Activated CD8-positive, alpha-beta T cell treated with anti-CD3 and anti-CD28 coated beads for 36 hours (primary cell): ENCODE measurements around the gene CD6. TPM values are rescaled to one million over a fixed set of nuclear protein-coding genes. Genes with fewer than 3 reads are reported as not detected.
"Not testable (repeated sequence)": the region's sequence is repeated elsewhere in the genome, so short reads cannot be mapped to it uniquely, and the experiment has no call there.

Experiments used
- ATAC-seq: fragments of 200-7000 bp; cut with Tn5 transposase; one replicate; pipeline ENCODE4 v1.10.0; 2021; ENCODE audit warnings: mild to moderate bottlenecking, moderate library complexity
- CTCF ChIA-PET: fragments of 350-600 bp; sonication (Branson Sonifier 250); formaldehyde crosslinking; loops from one replicate; lab custom pipeline; 2021; ENCODE audit warnings: antibody characterized with exemption; lab: Charles Lee
- POLR2A ChIA-PET: fragments of 350-600 bp; sonication (Branson Sonifier 250); formaldehyde crosslinking; loops from one replicate; lab custom pipeline; 2021; ENCODE audit warnings: antibody characterized with exemption; lab: Charles Lee
- DNase-seq: peaks from one replicate; pipeline ENCODE4 v3.0.0-alpha.2; 2020
- H3K27ac Mint-ChIP-seq: one replicate; pipeline ENCODE4 v1.8.0; 2021; ENCODE audit warnings: mild to moderate bottlenecking, mixed read lengths
- H3K27me3 Mint-ChIP-seq: one replicate; pipeline ENCODE4 v1.8.0; 2021; ENCODE audit warnings: mixed read lengths
- H3K36me3 Mint-ChIP-seq: one replicate; pipeline ENCODE4 v1.8.0; 2021; ENCODE audit warnings: low read depth, mixed read lengths
- H3K4me1 Mint-ChIP-seq: one replicate; pipeline ENCODE4 v1.8.0; 2021; ENCODE audit warnings: low read depth, mixed read lengths
- H3K4me3 Mint-ChIP-seq: one replicate; pipeline ENCODE4 v1.8.0; 2021; ENCODE audit warnings: mild to moderate bottlenecking, moderate library complexity, mixed read lengths
- H3K9me3 Mint-ChIP-seq: one replicate; pipeline ENCODE4 v1.8.0; 2021; ENCODE audit warnings: mixed read lengths
- intact Hi-C: fragments of 100-400 bp; cut with micrococcal nuclease; formaldehyde crosslinking; loops from one replicate; pipeline ENCODE4 v1.10.0; 2022
- total RNA-seq, 2 experiments: library from RNA; stranded (reverse); gene quantifications; one replicate each; pipeline ENCODE4 v1.2.3, GENCODE V29; 2021
- TF ChIP-seq, protein P1 (sequence below): fragments of 200-600 bp; IDR thresholded peaks from one replicate; pipeline ENCODE4 v1.8.0; 2022; ENCODE audit warnings: antibody characterized with exemption, mild to moderate bottlenecking

The CD6 gene
- total RNA-seq, 2 experiments from 2014 or later, result 196 to 201 TPM

DNA sequence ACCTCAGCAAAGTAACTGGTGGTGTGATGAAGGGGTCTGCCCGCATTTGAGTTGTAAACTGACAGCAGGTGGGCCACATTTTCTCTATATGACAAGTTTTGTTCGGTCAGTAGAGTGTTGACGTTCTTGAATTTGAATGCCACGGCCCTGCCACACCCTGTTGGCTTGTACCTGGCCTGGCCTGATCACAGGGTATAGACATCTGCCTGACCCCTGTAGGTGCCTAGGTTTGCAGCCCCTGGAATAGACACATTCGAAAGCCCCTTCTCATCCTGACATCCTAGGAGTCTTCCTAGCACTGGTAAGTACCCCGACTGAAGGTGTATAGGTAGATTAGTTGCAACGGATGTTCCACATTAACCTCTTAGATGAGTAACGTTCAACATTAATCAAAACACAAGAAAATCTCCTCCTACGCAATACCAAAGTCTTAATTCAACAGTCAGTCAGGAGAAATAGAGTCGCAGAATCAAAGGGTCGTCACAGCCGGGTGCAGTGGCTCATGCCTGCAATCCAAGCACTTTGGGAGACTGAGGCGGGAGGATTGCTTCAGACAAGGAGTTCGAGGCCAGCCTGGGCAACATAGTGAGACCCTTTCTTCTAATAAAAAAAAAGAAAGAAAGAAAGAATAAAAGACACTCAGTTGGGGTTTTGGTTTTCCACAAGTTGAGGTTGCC is 87.2 kb downstream of the CD6 start:
- Mint-ChIP-seq H3K27ac (peak overlapping the region; percentile 0), H3K27me3 (no peaks in the 10 kb centered on the region), H3K9me3 (no peaks in the 10 kb centered on the region), H3K4me1 (peaks cover 73% of the 10 kb centered on the region), H3K36me3 (peaks cover 47% of the 10 kb centered on the region), H3K4me3 (no peak overlapping the region)
- ATAC-seq (no peak), DNase-seq (no peak)
- intact Hi-C loops, result no loop called here
- TF ChIP-seq, protein P1, sequence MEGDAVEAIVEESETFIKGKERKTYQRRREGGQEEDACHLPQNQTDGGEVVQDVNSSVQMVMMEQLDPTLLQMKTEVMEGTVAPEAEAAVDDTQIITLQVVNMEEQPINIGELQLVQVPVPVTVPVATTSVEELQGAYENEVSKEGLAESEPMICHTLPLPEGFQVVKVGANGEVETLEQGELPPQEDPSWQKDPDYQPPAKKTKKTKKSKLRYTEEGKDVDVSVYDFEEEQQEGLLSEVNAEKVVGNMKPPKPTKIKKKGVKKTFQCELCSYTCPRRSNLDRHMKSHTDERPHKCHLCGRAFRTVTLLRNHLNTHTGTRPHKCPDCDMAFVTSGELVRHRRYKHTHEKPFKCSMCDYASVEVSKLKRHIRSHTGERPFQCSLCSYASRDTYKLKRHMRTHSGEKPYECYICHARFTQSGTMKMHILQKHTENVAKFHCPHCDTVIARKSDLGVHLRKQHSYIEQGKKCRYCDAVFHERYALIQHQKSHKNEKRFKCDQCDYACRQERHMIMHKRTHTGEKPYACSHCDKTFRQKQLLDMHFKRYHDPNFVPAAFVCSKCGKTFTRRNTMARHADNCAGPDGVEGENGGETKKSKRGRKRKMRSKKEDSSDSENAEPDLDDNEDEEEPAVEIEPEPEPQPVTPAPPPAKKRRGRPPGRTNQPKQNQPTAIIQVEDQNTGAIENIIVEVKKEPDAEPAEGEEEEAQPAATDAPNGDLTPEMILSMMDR, result no peak
- ChIA-PET POLR2A (interaction anchor here (1.0 to 2.6 kb wide), 3 partner anchors 9 to 53 kb away, joined by 3 to 21 read pairs (median 3); no protein-coding TSS in a partner anchor), CTCF (interaction anchor here (1.0 kb wide), 1 partner anchor 70 kb away, joined by 5 read pairs; no protein-coding TSS in a partner anchor)

DNA sequence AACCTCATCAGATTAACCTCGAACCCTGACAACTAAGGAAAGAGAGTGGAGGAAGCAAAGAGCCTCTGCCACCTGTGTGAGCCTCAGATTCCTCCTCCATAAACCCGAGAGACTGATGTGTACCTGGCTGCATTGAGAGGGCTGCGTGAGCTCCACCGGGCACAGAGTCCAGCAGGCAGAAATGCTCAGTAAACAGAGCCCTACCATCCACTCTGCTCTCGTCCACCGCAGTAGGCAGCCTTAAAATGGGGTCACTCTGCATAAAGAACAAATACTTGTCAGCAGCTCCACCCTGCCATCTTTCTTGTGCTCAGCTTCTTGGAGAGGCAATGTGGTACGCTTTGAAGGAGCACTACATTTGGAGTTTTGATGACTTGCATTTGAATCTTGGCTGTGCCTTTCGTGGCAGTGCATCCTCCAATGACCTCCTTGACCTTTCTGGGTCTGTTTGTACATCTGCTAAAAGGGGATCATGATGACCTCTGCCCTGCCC is 87.8 kb downstream of the CD6 start:
- H3K4me1 Mint-ChIP-seq, result peaks cover 70% of the 10 kb centered on the region
- H3K9me3 Mint-ChIP-seq, result no peaks in the 10 kb centered on the region
- no peak overlapping the region for H3K4me3 Mint-ChIP-seq
- ChIA-PET CTCF (interaction anchor here (1.0 to 1.4 kb wide), 2 partner anchors 70 to 89 kb away, joined by 3 to 5 read pairs; no protein-coding TSS in a partner anchor), POLR2A (interaction anchor here (0.6 to 2.6 kb wide), 5 partner anchors 9 to 53 kb away, joined by 3 to 21 read pairs (median 3); no protein-coding TSS in a partner anchor)
- H3K27me3 Mint-ChIP-seq, result no peaks in the 10 kb centered on the region
- TF ChIP-seq, protein P1, result no peak
- intact Hi-C loops, result no loop called here
- ATAC-seq, result no peak
- H3K27ac Mint-ChIP-seq, result peak overlapping the region; percentile 21
- no peak for DNase-seq
- H3K36me3 Mint-ChIP-seq, result peaks cover 46% of the 10 kb centered on the region

DNA sequence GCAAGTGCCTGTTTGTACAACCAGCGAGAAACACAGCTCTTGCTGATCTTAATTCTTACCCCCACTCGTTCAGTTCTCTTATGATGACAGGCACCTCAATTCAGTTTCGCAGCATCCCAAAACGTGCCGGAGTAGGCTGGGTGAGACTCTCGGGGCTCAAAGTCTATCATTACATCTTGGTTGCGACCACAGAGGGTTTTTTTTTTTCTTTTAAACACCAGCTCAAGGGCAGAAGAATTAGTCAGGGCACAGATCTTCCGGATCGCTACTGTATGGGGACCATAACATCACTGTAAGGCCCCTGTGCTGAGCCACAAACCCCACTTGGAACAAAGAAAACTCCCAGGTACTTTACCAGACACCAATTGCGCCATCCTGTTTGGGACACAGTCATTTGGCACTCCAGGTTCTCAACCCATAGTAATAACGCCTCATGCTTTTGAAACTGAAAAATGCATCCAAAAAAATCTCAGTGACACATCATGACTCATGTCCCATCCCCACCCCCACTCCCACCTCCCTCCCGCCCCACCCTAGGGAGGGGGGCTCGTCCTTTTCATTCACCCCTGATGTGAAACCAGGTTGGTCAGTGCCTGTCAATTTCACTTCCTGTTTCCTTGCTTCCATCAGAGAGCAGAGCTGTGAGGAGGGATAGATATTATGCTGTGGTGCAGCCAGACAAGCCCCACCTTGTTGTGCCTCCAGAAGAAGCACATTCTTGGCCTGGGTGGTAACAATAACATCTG is 89.8 kb downstream of the CD6 start:
- H3K27me3 Mint-ChIP-seq, result no peaks in the 10 kb centered on the region
- ATAC-seq, result peak; percentile 80
- peaks cover 72% of the 10 kb centered on the region for H3K4me1 Mint-ChIP-seq
- CTCF ChIA-PET, result interaction anchor here (0.9 to 1.6 kb wide), 12 partner anchors 13 to 126 kb away, joined by 3 to 10 read pairs (median 4); no protein-coding TSS in a partner anchor
- intact Hi-C loops, result loop anchor here (2.0 to 5.0 kb wide), 2 partner anchors 34 to 74 kb away; no protein-coding TSS in a partner anchor
- DNase-seq, result peak; percentile 94
- H3K4me3 Mint-ChIP-seq, result peak overlapping the region; percentile 62
- peaks cover 60% of the 10 kb centered on the region for H3K36me3 Mint-ChIP-seq
- no peaks in the 10 kb centered on the region for H3K9me3 Mint-ChIP-seq
- TF ChIP-seq, protein P1, result no peak
- H3K27ac Mint-ChIP-seq, result peak overlapping the region; percentile 91
- POLR2A ChIA-PET, result interaction anchor here (0.5 to 2.6 kb wide), 27 partner anchors 8 to 92 kb away, joined by 3 to 27 read pairs (median 6); partner anchors contain the start of gene CD5

DNA sequence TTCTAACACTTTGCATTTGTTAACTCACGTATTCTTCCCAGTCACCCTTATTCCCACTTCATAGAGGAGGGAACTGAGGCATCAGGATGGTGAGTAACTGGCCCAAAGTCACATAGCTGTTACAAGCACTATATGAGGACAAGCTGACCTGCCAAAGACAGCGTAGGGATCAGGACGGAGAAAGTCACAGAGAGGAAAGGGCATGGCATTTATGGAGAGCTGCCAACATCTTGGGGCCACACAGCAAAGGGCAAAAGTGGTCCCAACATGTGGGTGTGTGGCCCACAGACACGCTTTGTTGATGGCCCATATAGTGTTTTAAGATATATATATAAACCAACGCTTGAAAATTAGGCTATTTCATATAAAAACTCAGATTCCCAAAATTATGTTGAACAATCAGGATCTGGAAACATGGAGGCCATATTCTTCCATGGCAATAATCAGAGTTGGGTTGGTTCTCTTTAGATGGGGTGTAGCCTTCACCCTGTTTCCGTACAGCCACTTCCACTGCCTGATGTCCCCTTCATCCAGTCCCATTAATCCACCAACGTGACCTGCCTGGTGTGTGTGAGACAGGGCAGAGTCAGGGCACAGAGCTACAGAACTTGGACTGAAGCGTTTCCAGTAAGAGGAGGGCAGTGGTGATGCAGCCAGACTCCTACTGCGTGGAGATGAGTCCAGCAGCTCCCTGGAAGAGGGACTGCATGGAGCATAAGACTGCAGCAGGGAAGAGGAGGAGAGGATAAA is 90.9 kb downstream of the CD6 start:
- H3K36me3 Mint-ChIP-seq, result peaks cover 65% of the 10 kb centered on the region

DNA sequence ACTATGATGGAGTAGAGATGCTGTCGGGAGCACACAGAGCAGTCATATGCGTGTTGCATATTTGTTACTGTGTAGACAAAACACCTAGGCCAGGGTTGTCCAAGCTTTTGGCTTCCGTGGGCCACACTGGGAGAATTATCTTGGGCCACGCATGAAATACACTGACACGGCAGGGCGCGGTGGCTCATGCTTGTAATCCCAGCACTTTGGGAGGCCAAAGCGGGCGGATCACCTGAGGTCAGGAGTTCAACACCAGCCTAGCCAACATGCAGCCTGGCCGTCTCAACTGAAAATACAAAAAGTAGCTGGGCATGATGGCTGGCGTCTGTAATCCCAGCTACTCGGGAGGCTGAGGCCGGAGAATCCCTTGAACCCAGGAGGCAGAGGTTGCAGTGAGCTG is 93.8 kb downstream of the CD6 start:
- H3K4me3 Mint-ChIP-seq, H3K9me3 Mint-ChIP-seq, DNase-seq, H3K27ac Mint-ChIP-seq, ATAC-seq, CTCF ChIA-PET, H3K27me3 Mint-ChIP-seq: not testable (repeated sequence)
- POLR2A ChIA-PET, result interaction anchor here (0.8 to 1.9 kb wide), 13 partner anchors 8 to 94 kb away, joined by 3 to 8 read pairs (median 4); partner anchors contain the start of gene CD6
- Mint-ChIP-seq H3K4me1 (peaks cover 82% of the 10 kb centered on the region), H3K36me3 (peaks cover 59% of the 10 kb centered on the region)
- intact Hi-C loops, result loop anchor here (5.0 kb wide), 1 partner anchor 47 kb away; no protein-coding TSS in a partner anchor

More for the DNA sequence above, 90.9 kb downstream of the CD6 start:
- TF ChIP-seq, protein P1, result no peak
- CTCF ChIA-PET, result interaction anchor here (1.3 to 1.6 kb wide), 2 partner anchors 20 to 93 kb away, joined by 4 to 10 read pairs; no protein-coding TSS in a partner anchor
- Mint-ChIP-seq H3K9me3 (no peaks in the 10 kb centered on the region), H3K27ac (peak overlapping the region; percentile 54), H3K4me3 (no peak overlapping the region), H3K4me1 (peaks cover 77% of the 10 kb centered on the region), H3K27me3 (no peaks in the 10 kb centered on the region)
- ATAC-seq, result no peak
- POLR2A ChIA-PET, result interaction anchor here (0.6 to 2.5 kb wide), 18 partner anchors 9 to 110 kb away, joined by 3 to 27 read pairs (median 4); partner anchors contain the start of genes CD5 and SLC15A3
- intact Hi-C loops, result loop anchor here (5.0 kb wide), 1 partner anchor 35 kb away; no protein-coding TSS in a partner anchor
- no peak for DNase-seq
